Heart left ventricle (tissue), 16 donors: ENCODE results near the gene ROR1. TPM values are rescaled to one million over a fixed set of nuclear protein-coding genes. Genes with fewer than 3 reads are reported as not detected.
"Not testable (repeated sequence)": the region's sequence is repeated elsewhere in the genome, so short reads cannot be mapped to it uniquely, and the experiment has no call there.

Experiments used
- ATAC-seq, 4 donors: fragments of 200-7000 bp; cut with Tn5 transposase; one replicate each; pipeline ENCODE4 v1.9.1; 2020 to 2022; ENCODE audit warnings: moderate library complexity in 4 of 4, mild to moderate bottlenecking in 3 of 4, moderate number of reproducible peaks in 1 of 4
- DNase-seq, 5 donors: peaks; one replicate each; pipeline ENCODE4 v3.0.0-alpha.2; 2020
- H3K27ac ChIP-seq, 12 donors: fragments of 200-600 bp; sonication (generic) in 4 of 12; one replicate each; pipeline versions ENCODE4 v1.5.0 to v1.8.0; 2016 to 2022; ENCODE audit warnings: mild to moderate bottlenecking in 2 of 12
- H3K27me3 ChIP-seq, 9 donors: fragments of 200-600 bp; sonication (generic) in 2 of 9; one replicate each; pipeline versions ENCODE4 v1.5.1 to v1.8.0; 2016 to 2022; ENCODE audit warnings: mild to moderate bottlenecking in 3 of 9
- H3K36me3 ChIP-seq, 9 donors: fragments of 200-600 bp; sonication (generic) in 2 of 9; one replicate each; pipeline versions ENCODE4 v1.5.0 to v1.8.0; 2018 to 2022; ENCODE audit warnings: mild to moderate bottlenecking in 2 of 9
- H3K4me1 ChIP-seq, 12 donors: fragments of 200-600 bp; sonication (generic) in 4 of 12; one replicate each; pipeline versions ENCODE4 v1.5.0 to v1.8.0; 2016 to 2022; ENCODE audit warnings: mild to moderate bottlenecking in 3 of 12
- H3K4me3 ChIP-seq, 12 donors: fragments of 200-600 bp; sonication (generic) in 4 of 12; one replicate each; pipeline versions ENCODE4 v1.5.0 to v1.8.0; 2017 to 2022; ENCODE audit warnings: mild to moderate bottlenecking in 9 of 12, moderate library complexity in 4 of 12
- H3K9me3 ChIP-seq, 12 donors: fragments of 200-600 bp; sonication (generic) in 4 of 12; one replicate each; pipeline versions ENCODE4 v1.5.0 to v1.8.0; 2016 to 2022; ENCODE audit warnings: mild to moderate bottlenecking in 1 of 12
- POLR2A ChIP-seq, 2 donors: fragments of 450-650 bp; IDR thresholded peaks; one replicate each; pipeline ENCODE4 v1.6.1; 2017; ENCODE audit warnings: antibody characterized with exemption in 2 of 2, mild to moderate bottlenecking in 2 of 2, moderate library complexity in 2 of 2
- WGBS, 4 donors: extraction: QIAGEN DNeasy Blood & Tissue Kit in 2 of 4; methylation state at CpG; one replicate each; pipeline versions ENCODE4 v1.1.5 to v1.1.7; 2013 to 2018; 5-methylcytosine and 5-hydroxymethylcytosine counted together
- intact Hi-C, 10 donors: fragments of 100-400 bp; cut with DNase I; formaldehyde crosslinking; loops; one replicate each; pipeline versions ENCODE4 v1.11.1 to v1.14.2; 2022
- polyA plus RNA-seq, 2 donors: library from polyadenylated mRNA; stranded (reverse); fragments of 200-250 nt; gene quantifications; one replicate each; pipeline ENCODE4 v1.2.3, GENCODE V29; 2013
- total RNA-seq, 9 donors: library from RNA; depleted of rRNA in 2 of 9; stranded (reverse); fragments of >200 nt in 2 of 9; fragmentation: NEBNext Ultra II Directional in 3 of 9; extraction: Animal tissue kit (Norgen Biotek cat#: 25700) in 3 of 9; gene quantifications; one replicate each; pipeline versions ENCODE4 v1.1.0 to v1.2.4, GENCODE V29; 2016 to 2023
- TF ChIP-seq, protein P1 (sequence below), 12 donors: fragments of 200-600 bp; sonication (generic) in 4 of 12; IDR thresholded peaks; one replicate each; pipeline versions ENCODE4 v1.5.0 to v1.8.0; 2018 to 2022; ENCODE audit warnings: antibody characterized with exemption in 12 of 12, mild to moderate bottlenecking in 5 of 12
- donor health status: ischemic (EF 13 %, LVEDD 7.1; RV severe dilation, severe dysfunction).
- donor health status: healthy with polysubstance abuse.
- donor health status: DM: no; HTN: yes; CAD: no.
- donor health status: DM: no; HTN: no; CAD: no.
- donor health status: ischemic (EF 25% LVEDD 6.9; RV normal size, moderate dysfunction).
- donor health status: ischemic (EF 25% LVEDD 5.7; RV mildly dilated, moderate dysfunction).
- donor health status: healthy.
- donor health status: DM: yes; HTN: yes; CAD: no.
- donor health status: ischemic (EF 35%, LVEDD 5.7; RV mildly dilated, moderate dysfunction).
- donor health status: nonischemic (EF 11% LVEDD 7.7; RV severe dilation, severe dysfunction).
- donor health status: DM: yes; HTN: yes; CAD: no.
- donor health status: PGD.
- donor health status: ischemic (EF 29% LVEDD 5.4; RV normal size, mild dysfunction).
- donor health status: nonischemic (EF 23%, LVEDD 6.1; RV moderate dilation, normal function).

The ROR1 gene
- total and polyA plus RNA-seq, 11 donors, result 4.1 to 35.3 (median 19.3) TPM

DNA sequence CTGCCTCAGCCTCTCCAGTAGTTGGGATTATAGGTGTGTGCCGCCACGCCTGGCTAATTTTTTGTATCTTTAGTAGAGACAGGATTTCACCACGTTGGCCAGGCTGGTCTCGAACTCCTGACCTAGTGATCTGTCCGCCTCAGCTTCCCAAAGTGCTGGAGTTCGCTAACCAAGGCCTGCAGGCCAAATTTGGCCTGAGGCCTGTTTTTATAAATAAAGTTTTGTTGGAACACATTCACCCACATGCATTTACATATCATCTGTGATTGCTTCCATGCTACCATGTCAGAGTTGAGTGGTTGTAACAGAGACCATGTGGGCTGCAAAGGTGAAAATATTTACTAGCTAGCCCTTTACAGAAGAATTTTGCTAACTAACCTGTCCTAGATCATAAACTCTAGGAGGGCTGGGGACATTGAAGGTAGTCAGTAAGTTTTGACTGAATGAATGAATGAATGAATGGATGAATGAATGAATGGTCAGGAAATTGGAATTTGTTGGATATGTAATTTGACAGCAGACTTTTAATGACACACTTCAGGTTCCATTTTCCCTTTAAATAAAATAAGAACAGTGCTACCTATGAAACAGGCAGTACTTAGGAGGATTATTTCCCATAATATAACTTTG lies 38.4 kb downstream of the ROR1 start:
- Histone ChIP-seq H3K9me3 (peaks cover 0 to 12% (median 5%) of the 10 kb centered on the region in 12 donors), H3K4me3 (no peak overlapping the region), H3K4me1 (peaks cover 0 to 68% (median 51%) of the 10 kb centered on the region in 12 donors), H3K27me3 (no peaks in the 10 kb centered on the region), H3K36me3 (no peaks in the 10 kb centered on the region), H3K27ac (no peak overlapping the region)
- ATAC-seq, result no peak
- no peak for DNase-seq
- TF ChIP-seq, protein P1, sequence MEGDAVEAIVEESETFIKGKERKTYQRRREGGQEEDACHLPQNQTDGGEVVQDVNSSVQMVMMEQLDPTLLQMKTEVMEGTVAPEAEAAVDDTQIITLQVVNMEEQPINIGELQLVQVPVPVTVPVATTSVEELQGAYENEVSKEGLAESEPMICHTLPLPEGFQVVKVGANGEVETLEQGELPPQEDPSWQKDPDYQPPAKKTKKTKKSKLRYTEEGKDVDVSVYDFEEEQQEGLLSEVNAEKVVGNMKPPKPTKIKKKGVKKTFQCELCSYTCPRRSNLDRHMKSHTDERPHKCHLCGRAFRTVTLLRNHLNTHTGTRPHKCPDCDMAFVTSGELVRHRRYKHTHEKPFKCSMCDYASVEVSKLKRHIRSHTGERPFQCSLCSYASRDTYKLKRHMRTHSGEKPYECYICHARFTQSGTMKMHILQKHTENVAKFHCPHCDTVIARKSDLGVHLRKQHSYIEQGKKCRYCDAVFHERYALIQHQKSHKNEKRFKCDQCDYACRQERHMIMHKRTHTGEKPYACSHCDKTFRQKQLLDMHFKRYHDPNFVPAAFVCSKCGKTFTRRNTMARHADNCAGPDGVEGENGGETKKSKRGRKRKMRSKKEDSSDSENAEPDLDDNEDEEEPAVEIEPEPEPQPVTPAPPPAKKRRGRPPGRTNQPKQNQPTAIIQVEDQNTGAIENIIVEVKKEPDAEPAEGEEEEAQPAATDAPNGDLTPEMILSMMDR (IDR thresholded peaks at IDR 0.05), result no peak
- no peak for TF ChIP-seq POLR2A (IDR thresholded peaks at IDR 0.05)
- intact Hi-C loops, result loop anchor here in 1 of 10 donors (10.0 kb wide), 1 partner anchor 57 kb away; no protein-coding TSS in a partner anchor
- WGBS, 4 donors, result 90 to 97% (median 91%) methylated on average over 6 of the region's 6 CpGs

DNA sequence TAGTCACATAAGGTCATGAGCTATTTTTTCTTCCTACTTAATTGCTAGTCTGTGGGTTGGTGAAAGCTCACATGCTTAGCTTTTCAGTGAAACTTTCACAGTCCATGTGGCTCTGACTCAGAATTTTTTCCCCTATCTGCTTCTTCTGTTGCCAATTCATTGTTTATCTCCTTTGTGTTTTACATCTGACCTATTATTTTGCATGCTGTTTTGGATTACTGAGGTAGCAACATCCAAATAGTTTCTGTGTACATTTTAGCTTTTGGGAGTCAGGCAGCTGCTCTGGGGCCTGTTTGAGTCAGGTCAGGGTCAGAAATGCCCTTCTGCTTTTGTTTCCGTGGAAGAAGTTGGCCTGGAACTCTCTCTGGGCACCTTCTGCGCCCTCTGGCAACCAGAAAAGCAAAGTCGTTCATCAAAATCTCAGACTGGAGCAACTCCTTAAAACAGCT lies 40.0 kb downstream of the ROR1 start:
- intact Hi-C loops, result loop anchor here in 1 of 10 donors (10.0 kb wide), 1 partner anchor 59 kb away; no protein-coding TSS in a partner anchor

DNA sequence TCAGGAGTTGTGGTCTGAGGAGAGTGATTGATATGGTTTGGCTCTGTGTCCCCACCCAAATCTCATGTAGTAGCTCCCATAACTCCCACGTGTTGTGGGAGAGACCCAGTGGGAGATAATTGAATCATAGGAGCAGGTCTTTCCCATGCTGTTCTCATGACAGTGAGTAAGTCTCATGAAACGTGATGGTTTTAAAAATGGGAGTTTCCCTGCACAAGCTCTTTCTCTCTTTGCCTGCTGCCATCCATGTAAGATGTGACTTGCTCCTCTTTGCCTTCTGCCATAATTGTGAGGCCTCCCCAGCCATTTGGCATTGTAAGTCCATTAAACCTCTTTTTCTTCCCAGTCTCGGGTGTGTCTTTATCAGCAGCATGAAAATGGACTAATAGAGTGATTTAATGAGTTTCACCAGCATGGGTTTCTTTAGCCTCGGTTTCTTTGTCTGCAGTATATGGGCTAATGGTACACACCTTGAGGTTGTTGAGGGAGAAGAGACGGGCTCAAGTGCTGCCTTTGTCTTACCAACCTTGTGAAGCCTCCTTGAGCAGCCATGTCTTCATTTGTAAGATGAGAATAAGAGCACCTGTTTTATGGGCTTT lies 42.5 kb downstream of the ROR1 start:
- WGBS, 4 donors, result 86 to 90% (median 88%) methylated on average over 5 of the region's 5 CpGs
- H3K27me3 ChIP-seq, ATAC-seq, DNase-seq, H3K4me3 ChIP-seq, H3K9me3 ChIP-seq, H3K36me3 ChIP-seq: not testable (repeated sequence)
- intact Hi-C loops, result loop anchor here in 1 of 10 donors (10.0 kb wide), 1 partner anchor 62 kb away; no protein-coding TSS in a partner anchor
- peak overlapping the region in 2 of 12 donors; percentile 12 to 47 for H3K27ac ChIP-seq
- peaks cover 0 to 80% (median 52%) of the 10 kb centered on the region in 12 donors for H3K4me1 ChIP-seq

More for the DNA sequence above, 40.0 kb downstream of the ROR1 start:
- H3K4me1 ChIP-seq, result peaks cover 0 to 83% (median 57%) of the 10 kb centered on the region in 12 donors
- H3K27ac ChIP-seq, result peak overlapping the region in 8 of 12 donors; percentile 1 to 69 (median 47)
- peak in 3 of 4 donors; percentile 33 to 51 (median 49) for ATAC-seq
- no peak for DNase-seq
- H3K9me3 ChIP-seq, result peaks cover 0 to under 1% (median 0%) of the 10 kb centered on the region in 12 donors
- no peaks in the 10 kb centered on the region for H3K27me3 ChIP-seq
- H3K36me3 ChIP-seq, result no peaks in the 10 kb centered on the region
- no peak for TF ChIP-seq POLR2A (IDR thresholded peaks at IDR 0.05)
- TF ChIP-seq, protein P1 (IDR thresholded peaks at IDR 0.05), result no peak
- 14 to 40% (median 35%) methylated on average over 3 of the region's 3 CpGs for WGBS, 4 donors
- no peak overlapping the region for H3K4me3 ChIP-seq

DNA sequence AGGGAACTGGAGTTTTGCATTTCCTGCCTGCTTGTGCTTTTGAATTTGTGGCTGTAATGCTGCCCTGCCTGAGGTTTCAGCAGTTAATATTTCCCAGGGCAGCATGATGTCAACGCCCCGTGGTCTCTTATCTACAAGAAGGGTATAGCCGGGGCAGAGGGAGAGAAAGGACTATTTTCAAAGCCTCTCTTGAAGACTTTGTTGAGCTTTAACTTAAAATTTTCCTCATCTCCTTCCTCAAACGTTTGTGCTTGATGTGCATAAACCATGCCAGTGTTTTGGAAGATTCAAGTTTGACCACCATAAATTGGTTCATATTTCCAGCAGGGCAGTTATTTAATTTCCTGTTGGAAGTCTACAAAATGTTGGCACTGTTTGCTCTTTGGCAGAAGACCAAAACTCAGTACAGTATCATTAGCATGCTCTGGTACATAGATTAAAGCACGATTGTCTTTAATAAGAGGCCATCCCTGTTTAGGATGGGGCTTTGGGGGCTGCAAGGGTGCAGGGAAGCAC lies 43.4 kb downstream of the ROR1 start:
- TF ChIP-seq POLR2A (IDR thresholded peaks at IDR 0.05), result no peak
- ATAC-seq (peak in 2 of 4 donors; percentile 24 to 36), DNase-seq (no peak)
- peak overlapping the region in 3 of 12 donors; percentile 12 to 47 (median 14) for H3K27ac ChIP-seq
- H3K27me3 ChIP-seq, result no peaks in the 10 kb centered on the region
- H3K4me1 ChIP-seq, result peaks cover 0 to 80% (median 50%) of the 10 kb centered on the region in 12 donors
- no peak overlapping the region for H3K4me3 ChIP-seq
- intact Hi-C loops, result loop anchor here in 1 of 10 donors (10.0 kb wide), 1 partner anchor 62 kb away; no protein-coding TSS in a partner anchor
- no peaks in the 10 kb centered on the region for H3K36me3 ChIP-seq
- H3K9me3 ChIP-seq, result no peaks in the 10 kb centered on the region
- WGBS, 4 donors, result 4 to 12% (median 8%) methylated on average over 5 of the region's 5 CpGs

DNA sequence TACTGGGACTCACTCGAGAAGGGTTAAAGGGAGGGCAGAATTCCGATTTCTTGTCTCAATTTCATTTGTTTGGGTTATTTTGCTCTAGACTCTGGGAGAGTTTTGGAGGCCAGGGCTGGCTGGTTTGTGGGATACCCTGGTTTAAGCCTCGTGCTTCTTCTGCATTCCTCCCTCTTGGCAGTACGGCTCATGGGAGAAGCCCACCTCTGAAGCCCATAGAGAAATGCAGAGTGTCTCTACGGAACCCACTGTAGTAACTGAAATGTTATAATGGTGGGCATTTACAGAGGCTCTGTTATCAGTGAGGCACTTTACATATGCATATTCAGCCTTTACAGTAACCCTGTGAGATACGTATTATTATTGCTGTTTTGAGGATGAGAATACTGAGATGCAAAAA lies 43.9 kb downstream of the ROR1 start:
- peaks cover 0 to 79% (median 50%) of the 10 kb centered on the region in 12 donors for H3K4me1 ChIP-seq
- no peaks in the 10 kb centered on the region for H3K27me3 ChIP-seq
- intact Hi-C loops, result loop anchor here in 1 of 10 donors (10.0 kb wide), 1 partner anchor 63 kb away; no protein-coding TSS in a partner anchor
- no peaks in the 10 kb centered on the region for H3K9me3 ChIP-seq
- 54 to 72% (median 65%) methylated on average over 6 of the region's 6 CpGs for WGBS, 4 donors
- ATAC-seq (no peak), DNase-seq (no peak)
- H3K27ac ChIP-seq, result peak overlapping the region in 2 of 12 donors; percentile 12 to 47
- H3K4me3 ChIP-seq, result no peak overlapping the region
- H3K36me3 ChIP-seq, result no peaks in the 10 kb centered on the region
- TF ChIP-seq, protein P1 (IDR thresholded peaks at IDR 0.05), result no peak
- TF ChIP-seq POLR2A (IDR thresholded peaks at IDR 0.05), result no peak
